HG02884 (cell line): ENCODE data around the gene ARMH2.
"Not testable (repeated sequence)": the region's sequence is repeated elsewhere in the genome, so short reads cannot be mapped to it uniquely, and the experiment has no call there.

Experiments
- ATAC-seq: cut with Tn5 transposase; IDR thresholded peaks from one replicate; pipeline ENCODE4 v1.9.1; 2021; ENCODE audit warnings: mild to moderate bottlenecking, moderate library complexity; ENCODE audit not compliant: unreplicated experiment

ARMH2 gene

DNA sequence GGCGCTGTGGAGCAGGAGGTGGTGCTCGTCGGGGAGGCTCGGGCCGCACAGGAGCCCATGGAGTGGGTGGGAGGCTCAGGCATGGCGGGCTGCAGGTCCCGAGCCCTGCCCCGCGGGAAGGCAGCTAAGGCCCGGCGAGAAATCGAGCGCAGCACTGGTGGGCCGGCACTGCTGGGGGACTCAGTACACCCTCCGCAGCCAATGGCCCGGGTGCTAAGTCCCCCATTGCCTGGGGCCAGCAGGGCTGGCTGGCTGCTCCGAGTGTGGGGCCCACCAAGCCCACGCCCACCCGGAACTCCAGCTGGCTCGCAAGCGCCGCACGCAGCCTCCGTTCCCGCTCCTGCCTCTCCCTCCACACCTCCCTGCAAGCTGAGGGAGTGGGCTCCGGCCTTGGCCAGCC, 32.7 kb downstream of the ARMH2 start:
- not testable (repeated sequence) for ATAC-seq

DNA sequence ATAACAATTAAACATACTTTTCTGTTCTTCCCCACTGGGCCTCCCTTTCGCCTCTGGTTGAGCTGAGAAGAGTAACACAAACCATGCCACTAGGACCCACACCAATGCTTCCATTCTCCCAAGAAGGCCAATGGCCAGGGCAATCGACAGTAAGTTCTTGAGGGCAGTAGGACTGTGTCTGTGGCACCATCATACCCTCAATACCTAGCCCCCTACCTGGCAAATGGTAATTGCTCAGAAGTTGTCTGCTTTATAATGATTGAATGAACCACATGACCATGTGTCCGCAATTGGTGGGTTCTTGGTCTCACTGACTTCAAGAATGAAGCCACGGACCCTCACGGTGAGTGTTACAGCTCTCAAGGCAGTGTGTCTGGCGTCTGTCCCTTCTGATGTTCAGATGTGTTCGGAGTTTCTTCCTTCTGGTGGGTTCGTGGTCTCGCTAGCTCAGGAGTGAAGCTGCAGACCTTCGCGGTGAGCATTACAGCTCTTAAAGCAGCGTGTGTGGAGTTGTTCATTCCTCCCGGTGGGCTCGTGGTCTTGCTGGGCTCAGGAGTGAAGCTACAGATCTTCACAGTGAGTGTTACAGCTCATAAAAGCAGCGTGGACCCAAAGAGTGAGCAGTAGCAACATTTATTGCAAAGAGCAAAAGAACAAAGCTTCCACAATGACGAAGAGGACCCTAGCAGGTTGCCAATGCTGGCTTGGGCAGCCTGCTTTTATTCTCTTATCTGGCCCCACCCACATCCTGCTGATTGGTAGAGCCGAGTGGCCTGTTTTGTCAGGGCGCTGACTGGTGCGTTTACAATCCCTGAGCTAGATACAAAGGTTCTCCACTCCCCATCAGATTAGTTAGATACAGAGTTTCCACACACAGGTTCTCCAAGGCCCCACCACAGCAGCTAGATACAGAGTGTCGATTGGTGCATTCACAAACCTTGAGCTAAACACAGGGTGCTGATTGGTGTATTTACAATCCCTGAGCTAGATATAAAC, 33.6 kb downstream of the ARMH2 start:
- not testable (repeated sequence) for ATAC-seq

DNA sequence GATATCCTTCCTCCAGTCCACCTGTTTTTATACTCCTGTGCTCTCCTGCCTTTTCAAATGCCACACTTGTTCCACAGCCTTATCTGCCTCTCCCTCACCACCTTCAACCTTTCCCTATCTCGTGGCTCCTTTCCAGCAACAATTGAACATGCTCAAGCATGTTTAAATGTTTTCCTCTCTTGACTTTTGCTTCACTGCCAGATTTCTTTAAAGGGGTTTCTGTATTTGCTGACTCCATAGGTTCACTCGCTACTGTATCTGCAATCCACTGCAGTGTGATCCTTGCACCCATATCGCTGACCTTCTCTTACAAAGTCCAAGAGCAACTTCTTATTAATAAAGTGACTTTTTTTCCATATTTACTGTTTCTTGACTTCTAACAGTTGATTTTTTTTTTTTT, 35.1 kb downstream of the ARMH2 start:
- ATAC-seq: no peak

DNA sequence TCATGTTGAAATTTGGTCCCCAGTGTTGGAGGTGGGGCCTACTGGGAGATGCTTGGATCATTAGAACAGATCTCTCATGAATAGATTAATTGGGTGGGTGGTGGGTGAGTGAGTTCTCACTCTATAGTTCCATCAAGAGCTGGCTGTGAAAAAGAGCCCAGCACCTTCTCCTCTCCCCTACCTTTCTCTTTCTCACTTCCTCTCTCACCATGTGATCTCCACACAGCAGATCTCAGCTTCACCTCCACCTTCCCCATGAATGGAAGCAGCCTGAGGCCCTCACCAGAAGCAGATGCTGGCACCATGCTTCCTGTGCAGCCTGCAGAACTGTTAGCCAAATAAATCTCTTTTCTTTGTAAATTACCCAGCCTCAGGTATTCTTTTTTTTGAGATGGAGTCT, 36.9 kb downstream of the ARMH2 start:
- no peak for ATAC-seq

DNA sequence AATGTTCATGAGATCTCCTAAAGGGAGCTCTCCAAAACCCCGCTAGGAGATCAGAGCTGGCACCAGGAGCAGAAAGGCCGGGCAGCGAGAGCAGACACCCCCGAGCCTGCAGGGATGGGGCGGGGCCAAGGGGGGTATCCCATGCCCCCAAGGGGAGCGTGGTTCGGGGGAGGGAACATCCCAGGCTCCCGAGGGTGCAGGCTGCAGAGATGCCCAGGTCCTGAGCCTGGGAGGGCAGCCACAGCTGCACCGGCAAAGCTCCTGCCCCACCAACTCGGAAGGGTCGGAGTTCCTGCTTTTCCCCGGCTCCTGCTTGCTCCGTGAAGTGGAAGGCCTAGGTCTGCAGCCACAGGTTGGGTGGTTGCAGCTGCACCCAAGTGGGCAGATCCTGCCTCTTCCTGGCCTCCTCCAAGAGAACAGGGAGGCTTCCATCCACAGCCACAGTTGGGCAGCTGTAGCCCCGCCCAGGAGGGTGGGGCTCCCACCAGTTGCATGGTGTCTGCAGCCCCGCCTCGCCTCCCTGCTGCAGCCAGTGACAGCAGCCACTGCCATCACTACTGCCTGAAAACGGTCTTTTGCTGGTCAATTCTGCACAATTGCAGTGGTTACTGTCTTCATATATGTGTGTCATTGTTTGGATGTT, 37.4 kb downstream of the ARMH2 start:
- no peak for ATAC-seq

DNA sequence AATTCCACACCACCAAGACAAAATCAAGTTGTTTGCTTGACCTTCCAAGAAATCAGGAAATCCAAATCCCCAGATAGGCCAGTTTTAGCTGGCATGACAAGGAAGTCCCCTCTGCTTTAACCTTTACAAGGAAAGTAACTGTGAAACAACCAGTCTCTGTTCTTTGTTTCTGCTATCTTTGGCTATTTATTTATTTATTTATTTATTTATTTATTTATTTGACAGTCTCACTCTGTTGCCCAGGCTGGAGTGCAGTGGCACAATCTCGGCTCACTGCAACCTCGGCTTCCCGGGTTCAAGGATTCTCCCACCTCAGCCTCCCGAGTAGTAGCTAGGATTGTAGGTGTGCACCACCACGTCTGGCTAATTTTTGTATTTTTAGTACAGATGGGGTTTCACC, 38.5 kb downstream of the ARMH2 start:
- ATAC-seq: no peak

DNA sequence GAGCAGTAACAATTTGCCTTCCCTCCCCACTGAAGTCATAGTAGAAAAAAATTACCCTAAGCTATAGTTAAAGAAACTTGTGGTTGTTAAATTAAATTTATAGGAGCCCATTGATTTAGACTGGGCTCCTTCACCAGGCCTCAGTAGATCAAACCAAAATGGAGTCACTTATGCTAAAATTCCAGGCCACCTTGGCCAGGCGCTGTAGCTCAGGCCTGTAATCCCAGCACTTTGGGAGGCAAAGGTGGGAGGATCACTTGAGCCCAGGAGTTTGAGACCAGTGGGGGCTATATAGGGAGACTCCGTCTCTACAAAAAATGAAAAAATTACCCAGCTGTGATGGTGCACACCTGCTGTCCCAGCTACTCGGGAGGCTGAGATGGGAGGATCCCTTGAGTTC, 39.0 kb downstream of the ARMH2 start:
- no peak for ATAC-seq

DNA sequence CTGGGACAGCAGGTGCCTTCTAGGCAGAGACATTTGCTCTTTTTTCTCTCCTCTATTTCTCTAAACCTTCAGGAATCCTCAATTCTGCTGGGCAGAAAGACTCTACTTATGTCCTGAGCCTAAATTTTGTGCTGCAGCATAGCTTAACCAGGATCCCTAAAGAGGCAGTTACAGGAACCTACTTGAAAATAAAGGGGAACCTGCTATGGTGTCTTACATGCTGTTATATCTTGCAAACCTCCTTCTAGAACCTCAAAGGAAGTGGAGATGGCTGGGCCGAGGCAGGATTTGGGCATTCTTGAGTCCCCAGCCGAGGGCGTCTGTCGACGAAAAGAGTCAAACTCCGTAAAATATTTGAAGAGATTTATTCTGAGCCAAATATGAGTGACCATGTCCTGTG, 41.1 kb downstream of the ARMH2 start:
- ATAC-seq: no peak

DNA sequence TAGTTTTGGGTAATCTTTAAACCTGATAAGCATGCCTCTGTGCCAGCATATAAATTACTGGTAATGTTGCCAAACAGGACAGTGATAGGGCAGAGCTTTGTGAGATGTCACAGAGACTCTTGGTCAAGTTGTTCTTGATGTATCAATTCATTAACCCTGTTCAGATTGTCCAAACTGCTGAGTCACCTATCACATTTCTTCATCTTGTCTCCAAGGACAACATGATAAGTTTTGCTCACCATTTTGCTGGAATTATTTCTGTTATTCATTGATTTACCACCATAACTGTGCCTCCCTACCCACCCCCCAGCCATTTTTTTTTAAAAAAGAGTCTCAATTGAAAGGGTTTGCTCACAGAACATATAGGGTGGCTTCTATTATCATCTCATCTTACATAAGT, 43.4 kb downstream of the ARMH2 start:
- no peak for ATAC-seq

DNA sequence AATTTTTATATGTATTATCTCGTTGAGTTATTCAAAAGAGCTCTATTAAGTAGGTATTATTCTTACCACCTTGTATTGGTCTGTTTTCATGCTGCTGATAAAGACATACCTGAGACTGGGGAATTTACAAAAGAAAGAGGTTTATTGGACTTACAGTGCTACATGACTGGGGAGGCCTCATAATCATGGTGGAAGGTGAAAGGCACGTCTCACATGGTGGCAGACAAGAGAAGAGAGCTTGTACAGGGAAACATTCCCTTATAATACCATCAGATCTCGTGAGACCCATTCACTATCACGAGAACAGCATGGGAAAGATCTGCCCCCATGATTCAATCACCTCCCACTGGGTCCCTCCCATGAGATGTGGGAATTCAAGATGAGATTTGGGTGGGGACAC, 44.3 kb downstream of the ARMH2 start:
- not testable (repeated sequence) for ATAC-seq

DNA sequence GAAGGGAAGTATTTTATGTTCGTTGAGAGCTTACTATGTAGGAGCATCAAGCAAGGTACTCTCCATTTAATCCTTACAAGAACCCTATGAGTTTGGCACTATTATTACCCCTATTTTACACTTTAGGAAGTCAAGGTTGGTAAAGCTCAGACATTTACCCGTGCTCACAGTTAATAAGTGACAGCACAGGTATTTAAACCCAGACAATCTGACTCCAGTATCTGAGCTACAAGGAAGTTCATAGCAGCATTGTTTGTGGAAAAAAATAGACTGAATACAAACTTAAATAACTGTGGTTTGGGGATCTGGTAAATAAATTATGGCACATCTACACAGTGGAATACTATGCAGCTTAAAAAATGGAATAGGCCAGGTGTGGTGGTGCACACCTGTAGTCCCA, 45.2 kb downstream of the ARMH2 start:
- no peak for ATAC-seq

DNA sequence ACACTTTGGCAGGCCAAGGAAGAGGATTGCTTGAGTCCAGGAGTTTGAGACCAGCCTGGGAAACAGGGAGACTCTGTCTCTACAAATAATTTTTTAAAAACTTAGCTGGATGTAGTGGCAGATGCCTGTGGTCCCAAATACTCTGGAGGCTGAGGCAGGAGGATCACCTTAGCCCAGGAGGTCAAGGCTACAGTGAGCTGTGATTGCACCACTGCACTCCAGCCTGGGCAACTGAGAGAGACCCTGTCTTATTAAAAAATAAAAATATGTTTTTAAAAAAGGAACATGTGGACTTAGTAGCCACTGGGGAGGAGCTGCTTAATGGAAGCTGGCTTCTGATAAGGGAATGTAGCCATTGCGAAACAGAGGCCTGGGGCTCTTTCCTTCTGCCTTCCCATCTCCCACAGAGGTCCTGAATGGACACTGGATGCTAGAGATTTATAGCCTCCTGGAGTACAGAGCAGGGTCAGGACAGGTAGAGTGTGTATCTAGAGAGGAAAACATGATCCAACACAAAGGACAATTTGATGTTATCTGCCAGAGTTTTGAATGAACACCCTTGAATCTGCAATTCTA, 45.7 kb downstream of the ARMH2 start:
- ATAC-seq: no peak

DNA sequence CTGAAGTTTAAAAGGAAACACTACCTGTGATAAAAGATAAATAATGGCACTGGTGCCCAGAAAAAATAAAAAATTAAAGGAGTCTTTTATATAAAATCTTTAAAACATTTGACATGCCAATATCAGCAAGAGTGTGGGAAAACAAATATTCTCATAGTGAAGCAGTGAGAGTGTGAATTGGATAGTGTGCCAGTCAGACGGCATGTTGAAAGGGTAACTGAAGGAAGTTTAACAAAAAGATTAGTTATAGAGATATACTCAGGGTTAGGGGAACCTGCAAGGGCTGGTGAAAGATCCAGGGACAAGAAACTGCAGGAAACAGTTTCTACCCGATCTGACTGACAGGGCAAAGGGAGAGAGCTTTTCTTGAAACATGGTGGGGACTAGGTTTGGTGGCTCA, 46.2 kb downstream of the ARMH2 start:
- ATAC-seq: no peak

DNA sequence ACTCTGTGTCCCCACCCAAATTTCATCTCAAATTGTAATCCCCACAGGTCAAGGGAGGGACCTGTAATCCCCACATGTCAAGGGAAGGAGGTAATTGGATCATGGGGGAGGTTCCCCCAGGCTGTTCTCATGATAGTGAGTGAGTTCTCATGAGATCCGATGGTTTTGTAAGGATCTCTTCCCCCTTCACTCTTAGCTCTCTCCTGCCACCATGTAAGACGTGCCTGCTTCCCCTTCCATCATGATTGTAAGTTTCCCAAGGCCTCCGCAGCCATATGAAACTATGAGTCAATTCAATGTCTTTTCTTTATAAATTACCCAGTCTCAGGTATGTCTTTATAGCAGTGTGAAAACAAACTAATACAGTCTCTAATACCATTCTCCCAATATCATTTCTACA, 47.8 kb downstream of the ARMH2 start:
- ATAC-seq: not testable (repeated sequence)

DNA sequence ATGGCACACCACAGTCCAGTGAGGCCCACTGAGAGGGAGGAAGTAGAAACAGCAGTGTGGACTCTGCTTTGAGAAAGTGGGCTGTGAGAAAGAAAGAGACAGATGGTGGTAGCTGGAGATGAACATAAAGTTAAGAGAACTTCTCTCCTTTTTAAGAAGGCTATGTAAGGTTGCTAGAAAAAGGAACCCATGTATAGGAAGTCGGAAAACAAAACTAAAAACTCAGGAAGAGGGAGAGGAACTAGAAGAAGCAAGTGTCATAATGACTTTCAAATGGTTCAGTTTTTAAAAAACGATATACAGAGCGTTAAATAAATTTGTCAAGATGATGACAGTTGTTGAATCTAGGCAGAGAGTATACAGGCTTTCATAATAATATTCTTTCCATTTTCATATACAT, 49.4 kb downstream of the ARMH2 start:
- no peak for ATAC-seq
